T-cell (primary cell): Measurements from ENCODE around the gene THTPA. TPM values are rescaled to one million over a fixed set of nuclear protein-coding genes. Genes with fewer than 3 reads are reported as not detected.

Experiments used
- ATAC-seq, 4 experiments: fragments of 200-7000 bp in 3 of 4; fragments of 150-1000 bp in 1 of 4; cut with Tn5 transposase; replicated peaks in 1 of 4; 1 replicate in 3 of 4; 2 replicates in 1 of 4; pipeline ENCODE4 v1.10.0; 2021; ENCODE audit warnings: moderate library complexity in 3 of 4, mild to moderate bottlenecking in 2 of 4, moderate number of reproducible peaks in 1 of 4
- CTCF ChIA-PET, 2 donors: fragments of 300-600 bp; sonication (Branson Sonifier 250); formaldehyde crosslinking; loops; one replicate each; lab custom pipeline; 2022; ENCODE audit warnings: antibody characterized with exemption in 2 of 2; lab: Charles Lee
- POLR2A ChIA-PET, 2 donors: fragments of 300-600 bp; sonication (Branson Sonifier 250); formaldehyde crosslinking; loops; one replicate each; lab custom pipeline; 2022; ENCODE audit warnings: antibody characterized with exemption in 2 of 2; lab: Charles Lee
- DNase-seq, 35 experiments: peaks; one replicate each; pipeline versions ENCODE4 v3.0.0 to v3.0.0-alpha.2; 2013 to 2023
- H3K27ac ChIP-seq: one replicate; pipeline ENCODE4 v1.5.1; 2013; ENCODE audit warnings: low read length
- H3K27me3 ChIP-seq, 2 experiments: replicated peaks in 1 of 2; 1 replicate in 1 of 2; 2 replicates in 1 of 2; pipeline versions ENCODE4 v1.6.1 to v1.7.0; 2013; ENCODE audit warnings: low read length in 1 of 2, mixed read lengths in 1 of 2; ENCODE audit not compliant: control insufficient read depth in 2 of 2, insufficient read depth in 2 of 2; ENCODE audit errors: extremely low read depth in 1 of 2
- H3K36me3 ChIP-seq, 2 donors: 1 replicate in 1 of 2; 2 replicates in 1 of 2; pipeline versions ENCODE4 v1.6.1 to v1.7.0; 2013; ENCODE audit warnings: low read length in 1 of 2; ENCODE audit not compliant: control insufficient read depth in 2 of 2, insufficient read depth in 1 of 2; ENCODE audit errors: extremely low read depth in 1 of 2
- H3K4me1 ChIP-seq, 2 experiments: 1 replicate in 1 of 2; 2 replicates in 1 of 2; pipeline versions ENCODE4 v1.6.1 to v1.7.0; 2013; ENCODE audit warnings: low read length in 2 of 2, mixed read lengths in 1 of 2; ENCODE audit not compliant: insufficient read depth in 2 of 2, control insufficient read depth in 1 of 2; ENCODE audit errors: extremely low read depth in 1 of 2
- H3K4me3 ChIP-seq, 2 donors: 1 replicate in 1 of 2; 2 replicates in 1 of 2; pipeline versions ENCODE4 v1.5.1 to v1.7.0; 2013; ENCODE audit warnings: mild to moderate bottlenecking in 2 of 2, low read length in 1 of 2, moderate library complexity in 1 of 2; ENCODE audit not compliant: control insufficient read depth in 1 of 2; ENCODE audit errors: extremely low read depth in 1 of 2
- H3K9me3 ChIP-seq: 2 replicates; pipeline ENCODE4 v1.7.0; 2013
- H3K27ac Mint-ChIP-seq, 2 donors: one replicate each; pipeline ENCODE4 v1.8.0; 2020 to 2021; ENCODE audit warnings: mild to moderate bottlenecking in 2 of 2, mixed read lengths in 2 of 2
- H3K27me3 Mint-ChIP-seq, 2 donors: one replicate each; pipeline ENCODE4 v1.8.0; 2021 to 2022; ENCODE audit warnings: mixed read lengths in 2 of 2
- H3K36me3 Mint-ChIP-seq: one replicate; pipeline ENCODE4 v1.8.0; 2021; ENCODE audit warnings: mixed read lengths
- H3K4me1 Mint-ChIP-seq, 3 donors: one replicate each; pipeline ENCODE4 v1.8.0; 2020 to 2022; ENCODE audit warnings: mixed read lengths in 3 of 3, mild to moderate bottlenecking in 1 of 3
- H3K4me3 Mint-ChIP-seq, 3 donors: one replicate each; pipeline ENCODE4 v1.8.0; 2020 to 2022; ENCODE audit warnings: mild to moderate bottlenecking in 3 of 3, mixed read lengths in 3 of 3, moderate library complexity in 3 of 3
- H3K9me3 Mint-ChIP-seq, 3 donors: one replicate each; pipeline ENCODE4 v1.8.0; 2020 to 2022; ENCODE audit warnings: mixed read lengths in 3 of 3
- WGBS: methylation state at CpG from one replicate; pipeline ENCODE4 v1.1.5; 2013; ENCODE audit warnings: missing lambda C conversion rate; ENCODE audit not compliant: insufficient coverage; 5-methylcytosine and 5-hydroxymethylcytosine counted together
- total RNA-seq, 35 experiments: library from RNA in 6 of 35; stranded (reverse) in 6 of 35; fragments of 120-200 nt in 1 of 35; gene quantifications; one replicate each; pipeline versions ENCODE4 v1.2.1 to v1.2.4 and lab custom pipeline; 2013 to 2026

The THTPA gene
- total RNA-seq, 5 donors from 2014 or later (not counting 1 experiment from before 2014, with no cell fraction given): 13.3 to 26.4 (median 20.5) TPM

DNA sequence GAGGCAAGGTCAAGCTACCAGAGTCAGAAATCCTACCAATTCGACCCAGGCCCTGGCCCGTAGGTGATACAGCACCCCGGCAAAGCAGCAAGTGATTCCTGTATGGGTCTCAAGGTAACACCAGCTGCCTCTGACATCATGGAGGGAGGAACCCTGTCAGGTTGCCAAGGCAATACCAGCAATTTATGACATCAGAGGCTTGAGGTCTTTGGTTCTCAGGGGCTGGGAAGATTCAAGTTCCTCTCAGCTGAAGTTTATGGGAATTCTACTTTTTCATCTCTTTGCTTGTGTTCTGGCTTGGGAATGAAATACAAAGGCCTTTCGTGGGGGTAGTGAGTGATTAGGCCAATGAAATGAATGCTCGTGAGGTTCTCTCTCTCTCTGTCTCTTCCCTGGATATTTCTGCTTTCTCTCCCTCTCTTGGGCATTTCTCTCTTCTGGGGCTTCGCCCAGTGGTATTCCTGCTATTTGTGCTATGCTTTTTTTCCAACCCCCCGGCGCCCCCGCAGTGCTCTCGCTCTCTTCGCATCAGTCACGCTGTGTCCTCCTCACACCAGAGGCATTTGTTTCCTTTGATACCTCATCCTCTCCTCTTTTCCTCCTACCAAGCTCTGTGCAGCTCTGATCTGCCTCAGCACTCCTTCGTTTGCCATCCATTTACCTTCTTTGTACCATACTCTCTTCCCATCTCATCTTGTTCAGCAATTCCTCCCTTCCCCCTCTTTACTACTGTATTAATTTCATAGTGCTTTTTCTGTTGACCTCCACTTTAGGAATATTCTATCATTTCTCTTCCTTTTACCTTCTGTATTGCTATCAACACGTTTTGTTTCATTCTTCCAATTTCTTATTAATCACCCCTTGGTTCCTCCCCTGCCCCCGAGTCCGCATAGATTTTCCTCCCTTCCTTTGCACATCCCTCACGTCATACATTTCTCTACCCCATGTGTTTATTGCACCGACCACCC is 7.4 kb upstream of the THTPA start:
- Histone ChIP-seq H3K27ac (no peak overlapping the region), H3K9me3 (no peaks in the 10 kb centered on the region), H3K36me3 (no peaks in the 10 kb centered on the region), H3K4me3 (no peak overlapping the region), H3K4me1 (peaks cover 0 to 16% of the 10 kb centered on the region in 2 experiments), H3K27me3 (peaks cover 0 to 19% of the 10 kb centered on the region in 2 experiments)
- ChIA-PET CTCF (interaction anchor here (0.7 to 1.5 kb wide), 4 partner anchors 11 to 15 kb away, joined by 3 to 5 read pairs (median 4); no protein-coding TSS in a partner anchor), POLR2A (interaction anchor here in 1 of 2 donors (0.6 kb wide), 1 partner anchor 8 kb away, joined by 3 read pairs; no protein-coding TSS in a partner anchor)
- no peak overlapping the region for H3K4me3 Mint-ChIP-seq
- H3K36me3 Mint-ChIP-seq: no peaks in the 10 kb centered on the region
- no peaks in the 10 kb centered on the region for H3K27me3 Mint-ChIP-seq
- H3K4me1 Mint-ChIP-seq: peaks cover 6 to 8% (median 6%) of the 10 kb centered on the region in 3 donors
- no peak for ATAC-seq
- no peaks in the 10 kb centered on the region for H3K9me3 Mint-ChIP-seq
- no peak for DNase-seq
- 72% methylated on average over 15 of the region's 18 CpGs for WGBS
- no peak overlapping the region for H3K27ac Mint-ChIP-seq

DNA sequence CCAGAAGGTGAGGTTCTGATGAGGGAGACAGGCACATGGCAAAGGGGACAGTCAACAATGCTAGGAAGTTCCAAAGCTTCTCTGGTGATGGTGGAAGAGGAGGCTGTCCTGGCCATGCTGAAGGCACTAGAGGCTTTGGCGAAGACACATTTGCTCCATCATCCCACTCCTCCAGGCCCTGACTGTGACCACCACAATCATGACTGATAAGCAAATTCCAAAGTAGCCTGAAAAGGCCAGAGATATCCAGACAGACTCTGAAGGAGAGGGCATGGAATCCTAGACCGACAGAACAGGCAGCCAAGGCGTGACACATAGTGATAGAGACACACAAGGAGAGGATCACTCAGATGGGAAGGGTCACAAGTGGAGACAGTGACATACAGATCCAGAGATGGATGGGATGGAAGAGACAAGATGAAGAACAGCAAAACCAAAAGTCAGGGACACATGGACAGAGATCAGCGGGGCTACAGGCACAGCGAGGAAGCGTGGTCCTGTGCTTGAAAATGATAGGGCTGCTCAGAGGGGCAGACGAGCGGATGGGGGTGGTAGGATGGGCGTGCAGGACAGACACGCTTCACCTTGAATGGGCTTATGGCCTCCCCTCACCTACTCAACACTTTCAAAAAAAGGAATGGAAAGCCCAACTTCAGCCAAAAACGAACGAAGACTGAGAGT is 5.8 kb upstream of the THTPA start:
- ChIA-PET CTCF (interaction anchor here in 1 of 2 donors (1.2 kb wide), 1 partner anchor 9 kb away, joined by 5 read pairs; no protein-coding TSS in a partner anchor), POLR2A (interaction anchor here in 1 of 2 donors (0.7 kb wide), 1 partner anchor 9 kb away, joined by 3 read pairs; no protein-coding TSS in a partner anchor)
- Histone ChIP-seq H3K4me1 (peaks cover 0 to 19% of the 10 kb centered on the region in 2 experiments), H3K27me3 (peaks cover 0 to 19% of the 10 kb centered on the region in 2 experiments), H3K36me3 (no peaks in the 10 kb centered on the region), H3K9me3 (no peaks in the 10 kb centered on the region), H3K27ac (no peak overlapping the region), H3K4me3 (peak overlapping the region; percentile 66 to 89)
- Mint-ChIP-seq H3K27me3 (no peaks in the 10 kb centered on the region), H3K4me3 (no peak overlapping the region), H3K4me1 (peaks cover 9 to 10% (median 9%) of the 10 kb centered on the region in 3 donors), H3K9me3 (no peaks in the 10 kb centered on the region), H3K36me3 (no peaks in the 10 kb centered on the region), H3K27ac (no peak overlapping the region)
- WGBS: 71% methylated on average over 8 of the region's 12 CpGs
- DNase-seq: no peak
- ATAC-seq: no peak

- Histone ChIP-seq H3K9me3 (no peaks in the 10 kb centered on the region), H3K27me3 (peaks cover 0 to 19% of the 10 kb centered on the region in 2 experiments), H3K4me1 (peaks cover 0 to 24% of the 10 kb centered on the region in 2 experiments), H3K27ac (no peak overlapping the region), H3K36me3 (no peaks in the 10 kb centered on the region), H3K4me3 (peak overlapping the region; percentile 66 to 89)
- Mint-ChIP-seq H3K4me1 (peaks cover 13 to 14% (median 13%) of the 10 kb centered on the region in 3 donors), H3K27me3 (no peaks in the 10 kb centered on the region), H3K9me3 (no peaks in the 10 kb centered on the region), H3K27ac (no peak overlapping the region), H3K36me3 (no peaks in the 10 kb centered on the region), H3K4me3 (peak overlapping the region in 1 of 3 donors; percentile 77)
- POLR2A ChIA-PET: interaction anchor here in 1 of 2 donors (0.6 to 0.7 kb wide), 2 partner anchors 9 to 246 kb away, joined by 4 to 5 read pairs; no protein-coding TSS in a partner anchor
- 7% methylated on average over 27 of the region's 37 CpGs for WGBS
- ATAC-seq (no peak), DNase-seq (no peak)
- CTCF ChIA-PET: interaction anchor here in 1 of 2 donors (0.7 to 1.2 kb wide), 2 partner anchors 17 to 85 kb away, joined by 3 to 6 read pairs; partner anchors contain the start of gene DHRS2
Observed at GRCh38 chr14:23550812-23551265, 5.2 kb upstream of the THTPA start.

DNA sequence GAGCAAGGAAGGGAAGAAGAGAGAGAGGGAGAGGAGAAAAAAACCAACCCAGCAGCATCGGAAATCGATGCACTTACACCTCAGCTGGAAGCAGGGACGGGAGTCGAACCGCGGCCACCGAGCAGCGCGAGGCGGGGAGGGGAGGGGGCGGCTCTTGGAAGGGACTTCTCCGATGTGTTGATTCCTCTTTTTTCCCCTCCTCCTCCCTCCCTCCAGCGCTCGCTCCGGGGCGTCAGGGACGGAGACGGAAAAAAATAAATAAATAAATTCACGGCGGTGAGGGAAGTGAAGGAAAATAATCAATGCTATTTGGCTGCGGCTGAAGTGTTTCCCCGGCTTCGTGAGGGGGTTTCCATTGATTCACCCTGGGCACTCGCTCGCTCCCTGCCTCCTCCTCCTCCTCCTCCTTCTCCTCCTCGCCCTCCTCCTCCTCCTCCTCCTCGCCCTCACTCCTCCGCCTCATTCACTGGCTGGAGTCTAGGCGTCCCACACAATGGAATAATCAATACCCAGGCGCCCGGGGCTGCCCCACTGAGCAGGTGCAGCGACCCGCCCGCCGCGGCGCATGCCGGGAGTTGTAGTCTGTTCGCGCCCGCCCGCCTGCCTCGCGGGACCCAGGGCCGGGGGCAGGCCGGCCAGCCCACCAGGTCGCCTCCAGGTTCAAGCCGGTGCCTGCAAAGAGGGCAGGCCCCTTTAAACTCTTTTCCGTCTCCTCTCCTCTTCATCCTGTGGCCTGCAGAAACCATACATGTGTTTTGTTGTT is 4.6 kb upstream of the THTPA start, which contains the start of gene ZFHX2:
TSS of gene ZFHX2 (minus strand) at position 500 of the 763 bp plus-strand sequence. CDS start 16,440 bp downstream, outside the sequence.
- ChIA-PET POLR2A (interaction anchor here (0.6 to 0.7 kb wide), 5 partner anchors 10 to 1338 kb away, joined by 3 to 7 read pairs (median 4); partner anchors contain the start of gene NGDN (in 1 of the 2)), CTCF (interaction anchor here (0.7 to 1.2 kb wide), 5 partner anchors 9 to 751 kb away, joined by 3 to 6 read pairs (median 4); partner anchors contain the start of gene DHRS2 (in 1 of the 2))
- H3K9me3 Mint-ChIP-seq: no peaks in the 10 kb centered on the region
- H3K27me3 Mint-ChIP-seq: no peaks in the 10 kb centered on the region
- 0% methylated on average over 19 of the region's 49 CpGs for WGBS
- H3K4me3 Mint-ChIP-seq: peak within 1 kb of the TSS in 1 of 3 donors; percentile 77
- peak within 1 kb of the TSS; percentile 66 to 89 for H3K4me3 ChIP-seq
- peaks cover 16 to 20% (median 18%) of the 10 kb centered on the region in 3 donors for H3K4me1 Mint-ChIP-seq
- DNase-seq: peak; percentile 8 to 79 (median 52)
- H3K36me3 ChIP-seq: no peaks in the 10 kb centered on the region
- no peak within 1 kb of the TSS for H3K27ac ChIP-seq
- no peaks in the 10 kb centered on the region for H3K36me3 Mint-ChIP-seq
- H3K27ac Mint-ChIP-seq: peak within 1 kb of the TSS; percentile 25 to 68
- H3K4me1 ChIP-seq: peaks cover 0 to 28% of the 10 kb centered on the region in 2 experiments
- peaks cover 0 to 18% of the 10 kb centered on the region in 2 experiments for H3K27me3 ChIP-seq
- H3K9me3 ChIP-seq: no peaks in the 10 kb centered on the region
- peak; percentile 58 to 70 (median 62) for ATAC-seq

- 0% methylated on average over 3 of the region's 14 CpGs for WGBS
- peak in 1 of 4 experiments; percentile 5 for ATAC-seq
- H3K27ac Mint-ChIP-seq: peak overlapping the region; percentile 90 to 96
- peaks cover 6 to 54% of the 10 kb centered on the region in 2 experiments for H3K4me1 ChIP-seq
- no peaks in the 10 kb centered on the region for H3K27me3 Mint-ChIP-seq
- no peaks in the 10 kb centered on the region for H3K9me3 ChIP-seq
- peaks cover 11 to 25% of the 10 kb centered on the region in 2 donors for H3K36me3 ChIP-seq
- H3K27ac ChIP-seq: peak overlapping the region; percentile 78
- no peak for DNase-seq
- peak overlapping the region; percentile 90 to 97 (median 96) for H3K4me3 Mint-ChIP-seq
- ChIA-PET POLR2A (interaction anchor here in 1 of 2 donors (0.6 kb wide), 1 partner anchor 733 kb away, joined by 3 read pairs; no protein-coding TSS in a partner anchor), CTCF (interaction anchor here (0.5 to 9.2 kb wide), 6 partner anchors 14 to 460 kb away, joined by 3 to 107 read pairs (median 3); partner anchors contain the start of genes ACIN1 (in 1 of the 2) and C14orf119 (in 1 of the 2))
- peaks cover 0 to 11% of the 10 kb centered on the region in 2 experiments for H3K27me3 ChIP-seq
- H3K4me1 Mint-ChIP-seq: peaks cover 34 to 43% (median 40%) of the 10 kb centered on the region in 3 donors
- peak overlapping the region; percentile 75 to 87 for H3K4me3 ChIP-seq
- H3K9me3 Mint-ChIP-seq: no peaks in the 10 kb centered on the region
- peaks cover 8% of the 10 kb centered on the region for H3K36me3 Mint-ChIP-seq
Observed at GRCh38 chr14:23555533-23555881, 564 bp upstream of the THTPA start.
